Endothelial cell of umbilical vein (primary cell): ENCODE measurements around the gene CARD8. TPM values are rescaled to one million over a fixed set of nuclear protein-coding genes. Genes with fewer than 3 reads are reported as not detected.
"Not testable (repeated sequence)": the region's sequence is repeated elsewhere in the genome, so short reads cannot be mapped to it uniquely, and the experiment has no call there.

ENCODE experiments used
- BruUV-seq: library from RNA; stranded (reverse); fragments of 400-500 nt; replicated peaks from 2 replicates; lab custom pipeline; 2021; lab: Mats Ljungman, UMichigan
- CTCF ChIA-PET: fragments of 300-600, 350-600 bp; sonication (Branson Sonifier 250); formaldehyde crosslinking; loops from one replicate; lab custom pipeline; 2021; ENCODE audit warnings: antibody characterized with exemption, inconsistent platforms; lab: Charles Lee
- POLR2A ChIA-PET: fragments of 300-600, 350-600 bp; sonication (Branson Sonifier 250); formaldehyde crosslinking; loops from one replicate; lab custom pipeline; 2021; ENCODE audit warnings: antibody characterized with exemption, inconsistent platforms; lab: Charles Lee
- DNase-seq: peaks from one replicate; pipeline ENCODE4 v3.0.0-alpha.2; 2011; ENCODE audit warnings: low read depth, low spot score
- FAIRE-seq: peaks from 2 replicates; lab custom pipeline; 2011; peaks lifted over from hg19 to GRCh38; lab: Jason Lieb, UNC
- H2AFZ ChIP-seq: 2 replicates; pipeline ENCODE4 v1.6.0; 2012; ENCODE audit warnings: low read depth, low read length, control low read depth, inconsistent platforms
- H3K27ac ChIP-seq: 2 replicates; pipeline ENCODE4 v1.5.1; 2011; ENCODE audit warnings: low read depth, mild to moderate bottlenecking, control low read depth, low read length, moderate library complexity; ENCODE audit not compliant: insufficient read depth
- H3K27me3 ChIP-seq, 2 experiments: 2 replicates each; pipeline versions ENCODE4 v1.6.0 to v1.6.1; 2011; ENCODE audit warnings: low read length in 2 of 2, mixed read lengths in 1 of 2; ENCODE audit not compliant: control insufficient read depth in 2 of 2, insufficient read depth in 2 of 2
- H3K36me3 ChIP-seq, 2 experiments: 2 replicates in 1 of 2; 3 replicates in 1 of 2; pipeline ENCODE4 v1.5.1; 2011; ENCODE audit warnings: low read length in 2 of 2, mild to moderate bottlenecking in 1 of 2, moderate library complexity in 1 of 2; ENCODE audit not compliant: control insufficient read depth in 2 of 2, insufficient read depth in 2 of 2; ENCODE audit errors: extremely low read depth in 1 of 2
- H3K4me1 ChIP-seq: 3 replicates; pipeline ENCODE4 v1.5.1; 2011; ENCODE audit warnings: mild to moderate bottlenecking, low read length; ENCODE audit not compliant: control insufficient read depth, insufficient read depth; ENCODE audit errors: extremely low read depth
- H3K4me2 ChIP-seq: 2 replicates; pipeline ENCODE4 v1.6.1; 2011; ENCODE audit warnings: low read length, control low read depth, mixed read lengths; ENCODE audit not compliant: insufficient read depth
- H3K4me3 ChIP-seq, 3 experiments: fragments of 200-600 bp in 1 of 3; sonication (generic), shearing (Covaris generic) in 1 of 3; replicated peaks in 1 of 3; 2 replicates each; pipeline ENCODE4 v1.5.1; 2011 to 2016; ENCODE audit warnings: control low read depth in 3 of 3, low read length in 3 of 3, mild to moderate bottlenecking in 2 of 3, inconsistent platforms in 1 of 3, low read depth in 1 of 3, moderate library complexity in 1 of 3; ENCODE audit not compliant: insufficient read depth in 1 of 3
- H3K79me2 ChIP-seq: 2 replicates; pipeline ENCODE4 v1.6.0; 2012; ENCODE audit warnings: low read length, inconsistent platforms; ENCODE audit not compliant: control insufficient read depth, insufficient read depth
- H3K9ac ChIP-seq: replicated peaks from 2 replicates; pipeline ENCODE3; 2011; ENCODE audit warnings: low read length, control low read depth; ENCODE audit not compliant: insufficient read depth; ENCODE audit errors: extremely low read depth
- H3K9me1 ChIP-seq: replicated peaks from 3 replicates; pipeline ENCODE4 v1.6.0; 2011; ENCODE audit warnings: mild to moderate bottlenecking, low read length; ENCODE audit not compliant: control insufficient read depth, insufficient read depth; ENCODE audit errors: extremely low read depth
- H3K9me3 ChIP-seq: replicated peaks from 2 replicates; pipeline ENCODE4 v1.5.1; 2012; ENCODE audit warnings: low read length, inconsistent platforms; ENCODE audit not compliant: control insufficient read depth, insufficient read depth
- H4K20me1 ChIP-seq: replicated peaks from 2 replicates; pipeline ENCODE3; 2011; ENCODE audit warnings: mild to moderate bottlenecking, low read length; ENCODE audit not compliant: control insufficient read depth, insufficient read depth; ENCODE audit errors: extremely low read depth
- EZH2 ChIP-seq: IDR thresholded peaks from 2 replicates; pipeline ENCODE4 v1.6.1; 2012; ENCODE audit warnings: borderline replicate concordance, low read depth, mild to moderate bottlenecking, moderate library complexity, low read length, inconsistent platforms; ENCODE audit not compliant: severe bottlenecking
- FOS ChIP-seq: IDR thresholded peaks from 2 replicates; pipeline ENCODE4 v1.6.1; 2011; ENCODE audit warnings: mild to moderate bottlenecking, low read length, moderate library complexity, borderline replicate concordance; ENCODE audit not compliant: insufficient read depth
- GATA2 ChIP-seq: IDR thresholded peaks from 2 replicates; pipeline ENCODE4 v1.7.0; 2011; ENCODE audit warnings: low read depth, mild to moderate bottlenecking, moderate library complexity, mixed read lengths, low read length; ENCODE audit not compliant: insufficient read length, insufficient read depth
- JUN ChIP-seq: IDR thresholded peaks from 2 replicates; pipeline ENCODE4 v1.6.1; 2011; ENCODE audit warnings: borderline replicate concordance, low read depth; ENCODE audit not compliant: insufficient read length, insufficient read depth
- MYC ChIP-seq: IDR thresholded peaks from one replicate; pipeline ENCODE4 v1.6.1; 2011; ENCODE audit warnings: mild to moderate bottlenecking, low read depth, low read length
- POLR2A ChIP-seq: IDR thresholded peaks from 2 replicates; pipeline ENCODE4 v1.6.1; 2012; ENCODE audit warnings: low read depth, mild to moderate bottlenecking, control low read depth, low read length
- POLR2AphosphoS5 ChIP-seq: IDR thresholded peaks from 2 replicates; pipeline ENCODE4 v1.6.1; 2012; ENCODE audit warnings: low read depth, mild to moderate bottlenecking, control low read depth, low read length, moderate library complexity; ENCODE audit not compliant: insufficient read depth
- dilution Hi-C: fragments of 300-500 bp; cut with MboI; formaldehyde crosslinking; loops from one replicate; pipeline ENCODE4 v1.15.0; 2019; ENCODE audit warnings: low sequenced_read_pairs; ENCODE audit not compliant: extremely low pct_ligation_motif_present
- intact Hi-C: fragments of 100-400 bp; cut with micrococcal nuclease; formaldehyde crosslinking; loops from one replicate; pipeline ENCODE4 v1.10.0; 2022
- polyA plus RNA-seq, 4 experiments: library from polyadenylated mRNA; depleted of rRNA in 3 of 4; stranded (reverse) in 3 of 4; unstranded in 1 of 4; fragments of >200 nt; gene quantifications; 2 replicates each; pipeline versions ENCODE4 v1.2.1 to v1.2.3, GENCODE V29; 2011 to 2012; ENCODE audit warnings: missing spikeins in 1 of 4
- total RNA-seq: library from RNA; stranded (reverse); gene quantifications from 2 replicates; pipeline ENCODE4 v1.2.3, GENCODE V29; 2021
- TF ChIP-seq, protein P1 (sequence below): IDR thresholded peaks from 2 replicates; pipeline ENCODE4 v1.6.1; 2011; ENCODE audit not compliant: insufficient read depth, insufficient read length

CARD8 gene
- total and polyA plus RNA-seq, 2 donors (not counting 3 experiments of a cell fraction or from before 2014, with no cell fraction given), result 64.6 to 123 TPM

- Histone ChIP-seq H4K20me1 (no peaks in the 10 kb centered on the region), H3K79me2 (no peaks in the 10 kb centered on the region), H3K4me1 (peaks cover 9% of the 10 kb centered on the region), H3K4me2 (no peak overlapping the region), H3K9me1 (no peaks in the 10 kb centered on the region), H3K4me3 (no peak overlapping the region), H3K9ac (no peak overlapping the region), H3K27me3 (no peaks in the 10 kb centered on the region), H3K9me3 (no peaks in the 10 kb centered on the region), H2AFZ (no peak overlapping the region), H3K27ac (no peak overlapping the region), H3K36me3 (no peaks in the 10 kb centered on the region)
- POLR2A ChIA-PET, result no interaction called here
- FAIRE-seq (no peak), DNase-seq (no peak)
- no peak for TF ChIP-seq GATA2
- no peak for TF ChIP-seq MYC
- TF ChIP-seq JUN, result no peak
- no peak for TF ChIP-seq FOS
- TF ChIP-seq, protein P1, sequence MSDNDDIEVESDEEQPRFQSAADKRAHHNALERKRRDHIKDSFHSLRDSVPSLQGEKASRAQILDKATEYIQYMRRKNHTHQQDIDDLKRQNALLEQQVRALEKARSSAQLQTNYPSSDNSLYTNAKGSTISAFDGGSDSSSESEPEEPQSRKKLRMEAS, result no peak
- TF ChIP-seq POLR2AphosphoS5, result no peak
- TF ChIP-seq POLR2A, result no peak
- no peak for TF ChIP-seq EZH2
- CTCF ChIA-PET, result interaction anchor here (0.6 to 7.2 kb wide), 7 partner anchors 15 to 327 kb away, joined by 3 to 126 read pairs (median 3); partner anchors contain the start of gene ZNF114
- intact Hi-C loops (no loop called here), dilution Hi-C loops (no loop called here)
- BruUV-seq, result no TSS peak
These were observed 37.1 kb upstream of the CARD8 start for GRCh38 chr19:48292798-48293197.

DNA sequence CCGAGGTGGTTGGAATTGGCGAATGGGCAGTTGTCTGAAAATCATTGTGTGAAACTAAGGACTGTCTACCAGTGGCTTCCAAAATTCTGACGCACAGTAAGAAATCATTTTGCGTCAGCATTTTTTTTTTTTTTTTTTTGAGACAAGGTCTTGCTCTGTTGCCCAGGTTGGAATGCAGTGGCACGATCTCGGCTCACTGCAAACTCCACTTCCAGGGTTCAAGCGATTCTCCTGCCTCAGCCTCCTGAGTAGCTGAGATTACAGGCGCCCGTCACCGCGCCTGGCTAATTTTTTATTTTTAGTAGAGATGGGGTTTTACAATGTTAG lies 35.7 kb upstream of the CARD8 start:
- DNase-seq, dilution Hi-C loops, H3K9ac ChIP-seq, H3K4me2 ChIP-seq, H3K27ac ChIP-seq, H3K4me1 ChIP-seq, H3K79me2 ChIP-seq, H3K9me3 ChIP-seq, H3K9me1 ChIP-seq, H3K27me3 ChIP-seq, H3K4me3 ChIP-seq, FAIRE-seq, H2AFZ ChIP-seq, H3K36me3 ChIP-seq, BruUV-seq, H4K20me1 ChIP-seq: not testable (repeated sequence)
- ChIA-PET POLR2A (interaction anchor here (0.7 kb wide), 1 partner anchor 14 kb away, joined by 5 read pairs; no protein-coding TSS in a partner anchor), CTCF (interaction anchor here (0.9 to 7.2 kb wide), 6 partner anchors 7 to 43 kb away, joined by 3 to 126 read pairs (median 6); partner anchors contain the start of gene ZNF114)
- intact Hi-C loops, result loop anchor here (1.0 to 2.0 kb wide), 4 partner anchors 19 to 43 kb away; no protein-coding TSS in a partner anchor
